Measurements from ENCODE around the gene BCAS4. TPM values are rescaled to one million over a fixed set of nuclear protein-coding genes. Genes with fewer than 3 reads are reported as not detected.
A peak's percentile ranks its signal among the peaks of the same experiment; 100 is the strongest.

BCAS4 gene
- total RNA-seq, 1 donor from 2014 or later: 8.9 TPM

- H3K9me3 Mint-ChIP-seq (ENCODE audit: low read depth): peaks cover 5% of the 10 kb centered on the region
- H3K36me3 Mint-ChIP-seq (ENCODE audit: insufficient read depth): peaks cover 7% of the 10 kb centered on the region
- H3K4me1 Mint-ChIP-seq (ENCODE audit: low read depth): peaks cover 7% of the 10 kb centered on the region
- H3K4me3 Mint-ChIP-seq (ENCODE audit: low read depth): no peak overlapping the region
- no peak overlapping the region for H3K27ac Mint-ChIP-seq
- no peak for DNase-seq (ENCODE audit: low spot score, unreplicated experiment)
- H3K27me3 Mint-ChIP-seq: no peaks in the 10 kb centered on the region
- TF ChIP-seq, protein P1, sequence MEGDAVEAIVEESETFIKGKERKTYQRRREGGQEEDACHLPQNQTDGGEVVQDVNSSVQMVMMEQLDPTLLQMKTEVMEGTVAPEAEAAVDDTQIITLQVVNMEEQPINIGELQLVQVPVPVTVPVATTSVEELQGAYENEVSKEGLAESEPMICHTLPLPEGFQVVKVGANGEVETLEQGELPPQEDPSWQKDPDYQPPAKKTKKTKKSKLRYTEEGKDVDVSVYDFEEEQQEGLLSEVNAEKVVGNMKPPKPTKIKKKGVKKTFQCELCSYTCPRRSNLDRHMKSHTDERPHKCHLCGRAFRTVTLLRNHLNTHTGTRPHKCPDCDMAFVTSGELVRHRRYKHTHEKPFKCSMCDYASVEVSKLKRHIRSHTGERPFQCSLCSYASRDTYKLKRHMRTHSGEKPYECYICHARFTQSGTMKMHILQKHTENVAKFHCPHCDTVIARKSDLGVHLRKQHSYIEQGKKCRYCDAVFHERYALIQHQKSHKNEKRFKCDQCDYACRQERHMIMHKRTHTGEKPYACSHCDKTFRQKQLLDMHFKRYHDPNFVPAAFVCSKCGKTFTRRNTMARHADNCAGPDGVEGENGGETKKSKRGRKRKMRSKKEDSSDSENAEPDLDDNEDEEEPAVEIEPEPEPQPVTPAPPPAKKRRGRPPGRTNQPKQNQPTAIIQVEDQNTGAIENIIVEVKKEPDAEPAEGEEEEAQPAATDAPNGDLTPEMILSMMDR (IDR thresholded peaks at IDR 0.05; ENCODE audit: unreplicated experiment): no peak
Measured at GRCh38 chr20:50813801-50814200, 18.9 kb downstream of the BCAS4 start.

GRCh38 chr20:50814438-50815161 lies 19.7 kb downstream of the BCAS4 start:
- no peak overlapping the region for H3K4me3 Mint-ChIP-seq (ENCODE audit: low read depth)
- H3K4me1 Mint-ChIP-seq (ENCODE audit: low read depth): peaks cover 7% of the 10 kb centered on the region
- H3K27me3 Mint-ChIP-seq: no peaks in the 10 kb centered on the region
- no peak overlapping the region for H3K27ac Mint-ChIP-seq
- H3K36me3 Mint-ChIP-seq (ENCODE audit: insufficient read depth): peaks cover 7% of the 10 kb centered on the region
- TF ChIP-seq, protein P1 (IDR thresholded peaks at IDR 0.05; ENCODE audit: unreplicated experiment): no peak
- H3K9me3 Mint-ChIP-seq (ENCODE audit: low read depth): peaks cover 4% of the 10 kb centered on the region
- DNase-seq (ENCODE audit: low spot score, unreplicated experiment): no peak

- Mint-ChIP-seq H3K9me3 (ENCODE audit: low read depth) (peaks cover 2% of the 10 kb centered on the region), H3K27ac (no peak overlapping the region), H3K4me1 (ENCODE audit: low read depth) (peaks cover 7% of the 10 kb centered on the region), H3K27me3 (no peaks in the 10 kb centered on the region), H3K36me3 (ENCODE audit: insufficient read depth) (peaks cover 5% of the 10 kb centered on the region), H3K4me3 (ENCODE audit: low read depth) (no peak overlapping the region)
- TF ChIP-seq, protein P1 (IDR thresholded peaks at IDR 0.05; ENCODE audit: unreplicated experiment): no peak
- no peak for DNase-seq (ENCODE audit: low spot score, unreplicated experiment)
Measured at GRCh38 chr20:50815162-50815989, 20.5 kb downstream of the BCAS4 start.

DNA sequence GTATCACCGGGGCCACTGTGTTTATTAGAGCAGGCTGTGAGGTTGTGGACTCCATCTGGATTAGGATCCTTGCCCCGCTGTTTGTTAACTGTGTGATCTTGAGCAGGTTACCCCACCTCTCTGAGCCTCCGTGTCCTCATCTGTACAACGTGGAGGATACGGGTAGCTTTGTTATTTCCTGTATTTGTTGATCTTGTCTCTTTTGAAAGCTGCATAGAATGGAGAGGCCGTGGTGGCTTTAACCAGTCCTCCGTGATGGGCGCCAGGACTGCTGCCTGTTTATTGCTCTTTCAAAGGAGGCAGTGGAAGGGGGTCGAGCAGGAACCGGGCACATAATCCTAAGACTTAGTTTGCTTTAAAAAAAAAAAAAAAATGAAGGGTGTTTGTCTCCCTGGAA lies 22.9 kb downstream of the BCAS4 start:
- no peak for DNase-seq (ENCODE audit: low spot score, unreplicated experiment)
- Mint-ChIP-seq H3K27me3 (no peaks in the 10 kb centered on the region), H3K27ac (peak overlapping the region; percentile 98), H3K4me1 (ENCODE audit: low read depth) (peaks cover 7% of the 10 kb centered on the region), H3K36me3 (ENCODE audit: insufficient read depth) (peaks cover 4% of the 10 kb centered on the region), H3K4me3 (ENCODE audit: low read depth) (no peak overlapping the region), H3K9me3 (ENCODE audit: low read depth) (peaks cover 2% of the 10 kb centered on the region)
- TF ChIP-seq, protein P1 (IDR thresholded peaks at IDR 0.05; ENCODE audit: unreplicated experiment): no peak

- TF ChIP-seq, protein P1 (IDR thresholded peaks at IDR 0.05; ENCODE audit: unreplicated experiment): no peak
Measured at GRCh38 chr20:50819349-50819748, 24.5 kb downstream of the BCAS4 start.

More at GRCh38 chr20:50819349-50819748, 24.5 kb downstream of the BCAS4 start:
- Mint-ChIP-seq H3K9me3 (ENCODE audit: low read depth) (peaks cover 2% of the 10 kb centered on the region), H3K27me3 (no peaks in the 10 kb centered on the region), H3K27ac (peak overlapping the region; percentile 75), H3K4me3 (ENCODE audit: low read depth) (no peak overlapping the region), H3K36me3 (ENCODE audit: insufficient read depth) (peaks cover 4% of the 10 kb centered on the region), H3K4me1 (ENCODE audit: low read depth) (peaks cover 8% of the 10 kb centered on the region)
- DNase-seq (ENCODE audit: low spot score, unreplicated experiment): no peak

Data from progenitor cell of endocrine pancreas (in vitro differentiated cells).